ENCODE measurements around the gene NEU3. TPM values are rescaled to one million over a fixed set of nuclear protein-coding genes. Genes with fewer than 3 reads are reported as not detected.
"Not testable (repeated sequence)": the region's sequence is repeated elsewhere in the genome, so short reads cannot be mapped to it uniquely, and the experiment has no call there.

Gene NEU3
- total RNA-seq, 1 experiment from 2014 or later = 12.1 TPM

GRCh38 chr11:75028724-75029123 lies 40.0 kb downstream of the NEU3 start:
- no peak for DNase-seq (ENCODE audit: low spot score)

GRCh38 chr11:75029836-75030631 lies 41.3 kb downstream of the NEU3 start:
- no peak for DNase-seq (ENCODE audit: low spot score)

- peak; percentile 88 for DNase-seq (ENCODE audit: low spot score)
These were observed 42.6 kb downstream of the NEU3 start for GRCh38 chr11:75031224-75031753.

- DNase-seq (ENCODE audit: low spot score) = peak; percentile 69
These were observed 43.2 kb downstream of the NEU3 start for GRCh38 chr11:75031771-75032549.

- no peak for DNase-seq (ENCODE audit: low spot score)
These were observed 43.8 kb downstream of the NEU3 start for GRCh38 chr11:75032550-75032935.

GRCh38 chr11:75033916-75034315 lies 45.2 kb downstream of the NEU3 start:
- DNase-seq (ENCODE audit: low spot score) = no peak

- no peak for DNase-seq (ENCODE audit: low spot score)
These were observed 46.5 kb downstream of the NEU3 start for GRCh38 chr11:75035256-75035655.

- DNase-seq (ENCODE audit: low spot score) = no peak
These were observed 47.3 kb downstream of the NEU3 start for GRCh38 chr11:75035911-75036565.

- DNase-seq (ENCODE audit: low spot score) = no peak
These were observed 51.5 kb downstream of the NEU3 start for GRCh38 chr11:75040167-75040770.

GRCh38 chr11:75041263-75041662 lies 52.5 kb downstream of the NEU3 start:
- no peak for DNase-seq (ENCODE audit: low spot score)

- DNase-seq (ENCODE audit: low spot score) = not testable (repeated sequence)
These were observed 53.1 kb downstream of the NEU3 start for GRCh38 chr11:75041821-75042220.

- not testable (repeated sequence) for DNase-seq (ENCODE audit: low spot score)
These were observed 55.8 kb downstream of the NEU3 start for GRCh38 chr11:75044381-75045170.

- DNase-seq (ENCODE audit: low spot score) = not testable (repeated sequence)
These were observed 57.9 kb downstream of the NEU3 start for GRCh38 chr11:75046668-75047067.

GRCh38 chr11:75047191-75047590 lies 58.5 kb downstream of the NEU3 start:
- no peak for DNase-seq (ENCODE audit: low spot score)

GRCh38 chr11:75049501-75050266 lies 61.0 kb downstream of the NEU3 start:
- not testable (repeated sequence) for DNase-seq (ENCODE audit: low spot score)

- DNase-seq (ENCODE audit: low spot score) = no peak
These were observed 61.8 kb downstream of the NEU3 start for GRCh38 chr11:75050516-75050915.

- peak; percentile 34 for DNase-seq (ENCODE audit: low spot score)
These were observed 62.3 kb downstream of the NEU3 start for GRCh38 chr11:75051043-75051442.

GRCh38 chr11:75052457-75052856 lies 63.7 kb downstream of the NEU3 start:
- DNase-seq (ENCODE audit: low spot score) = no peak

- DNase-seq (ENCODE audit: low spot score) = no peak
These were observed 66.8 kb downstream of the NEU3 start for GRCh38 chr11:75055511-75055910.

GRCh38 chr11:75056814-75057213 lies 68.1 kb downstream of the NEU3 start:
- no peak for DNase-seq (ENCODE audit: low spot score)

Measured in A172 (cell line).